ENCODE measurements around the gene PADI2.

Gene PADI2

DNA sequence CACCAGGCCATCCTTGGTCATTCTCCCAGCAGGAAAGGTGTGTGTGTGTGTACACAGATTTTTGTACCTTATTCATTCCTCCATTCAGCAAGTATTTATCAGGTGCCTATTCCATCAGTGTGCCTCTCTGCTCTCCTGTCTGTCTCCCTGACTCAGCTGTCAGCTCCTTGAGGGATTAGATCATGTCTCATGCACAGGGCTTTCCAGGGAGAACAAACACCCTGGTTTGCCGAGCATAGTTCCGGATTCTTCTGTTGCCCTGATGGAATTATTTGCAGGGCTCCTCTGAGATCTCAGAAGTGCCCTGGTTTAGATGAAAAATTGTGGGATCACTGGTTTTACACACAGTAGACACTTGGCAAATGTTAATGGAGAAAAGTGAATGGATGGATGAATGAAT is 57.4 kb downstream of the PADI2 start:
- Histone ChIP-seq H3K4me1 (ENCODE audit: control extremely low read depth in 1 of 4, control insufficient read depth in 4 of 4, insufficient read depth in 4 of 4, low read length in 3 of 4) (peaks cover 0 to 28% (median 2%) of the 10 kb centered on the region in 4 experiments), H3K27ac (ENCODE audit: insufficient read depth in 1 of 2, low read depth in 1 of 2, low read length in 2 of 2, poor library complexity in 1 of 2, severe bottlenecking in 2 of 2) (no peak overlapping the region), H3K36me3 (ENCODE audit: control insufficient read depth in 4 of 4, insufficient read depth in 4 of 4, low read length in 3 of 4) (no peaks in the 10 kb centered on the region), H3K9me3 (ENCODE audit: control extremely low read depth in 1 of 5, control insufficient read depth in 4 of 5, insufficient read depth in 2 of 5, low read depth in 1 of 5, low read length in 4 of 5) (peaks cover 0 to 6% (median 5%) of the 10 kb centered on the region in 5 experiments), H3K27me3 (replicated peaks in 2 of 5; ENCODE audit: control insufficient read depth in 4 of 5, insufficient read depth in 5 of 5, low read length in 4 of 5) (no peaks in the 10 kb centered on the region), H3K4me3 (ENCODE audit: control insufficient read depth in 1 of 7, extremely low read depth in 1 of 7, insufficient read depth in 4 of 7, low read depth in 2 of 7, low read length in 6 of 7) (no peak overlapping the region)
- 100% methylated on average over 2 of the region's 2 CpGs for WGBS (ENCODE audit: insufficient coverage)
- ChIA-PET CTCF (interaction anchor here (0.9 to 4.2 kb wide), 9 partner anchors 13 to 309 kb away, joined by 3 to 21 read pairs (median 6); no protein-coding TSS in a partner anchor), POLR2A (no interaction called here)
- no peak for DNase-seq

- Histone ChIP-seq H3K9me3 (ENCODE audit: control extremely low read depth in 1 of 5, control insufficient read depth in 4 of 5, insufficient read depth in 2 of 5, low read depth in 1 of 5, low read length in 4 of 5) (peaks cover 0 to 6% (median 5%) of the 10 kb centered on the region in 5 experiments), H3K27ac (ENCODE audit: insufficient read depth in 1 of 2, low read depth in 1 of 2, low read length in 2 of 2, poor library complexity in 1 of 2, severe bottlenecking in 2 of 2) (no peak overlapping the region), H3K4me3 (ENCODE audit: control insufficient read depth in 1 of 7, extremely low read depth in 1 of 7, insufficient read depth in 4 of 7, low read depth in 2 of 7, low read length in 6 of 7) (no peak overlapping the region), H3K4me1 (ENCODE audit: control extremely low read depth in 1 of 4, control insufficient read depth in 4 of 4, insufficient read depth in 4 of 4, low read length in 3 of 4) (peaks cover 0 to 26% (median 2%) of the 10 kb centered on the region in 4 experiments), H3K27me3 (replicated peaks in 2 of 5; ENCODE audit: control insufficient read depth in 4 of 5, insufficient read depth in 5 of 5, low read length in 4 of 5) (no peaks in the 10 kb centered on the region), H3K36me3 (ENCODE audit: control insufficient read depth in 4 of 4, insufficient read depth in 4 of 4, low read length in 3 of 4) (no peaks in the 10 kb centered on the region)
- WGBS (ENCODE audit: insufficient coverage), result 45% methylated on average over 2 of the region's 3 CpGs
- CTCF ChIA-PET, result interaction anchor here (0.9 to 4.2 kb wide), 9 partner anchors 11 to 309 kb away, joined by 3 to 21 read pairs (median 6); no protein-coding TSS in a partner anchor
- DNase-seq, result no peak
- POLR2A ChIA-PET, result no interaction called here
Observed at GRCh38 chr1:17061486-17061885, 57.8 kb downstream of the PADI2 start.

DNA sequence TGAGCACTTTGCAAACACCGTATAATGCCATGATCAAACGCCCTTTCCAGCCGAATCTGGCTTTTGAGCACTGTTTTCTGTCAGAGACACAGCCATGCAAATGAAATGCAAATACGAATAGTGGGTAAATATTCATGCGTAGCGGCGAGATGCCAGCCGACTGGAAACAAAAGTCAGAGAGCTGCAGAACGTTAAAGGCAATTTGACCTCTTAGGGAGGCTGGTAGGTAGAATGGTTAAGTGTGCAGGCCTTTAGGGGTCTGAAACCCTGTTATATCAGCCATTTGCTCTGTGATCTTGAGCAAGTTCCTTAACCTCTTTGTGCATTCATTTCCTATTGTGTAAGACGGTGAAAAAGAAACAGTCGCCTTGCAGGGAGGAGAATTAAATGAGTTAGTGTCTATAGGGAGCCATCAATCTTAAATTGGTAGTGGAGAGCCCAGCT is 58.9 kb downstream of the PADI2 start:
- DNase-seq, result peak in 2 of 3 donors; percentile 24 to 27
- H3K4me3 ChIP-seq (ENCODE audit: control insufficient read depth in 1 of 7, extremely low read depth in 1 of 7, insufficient read depth in 4 of 7, low read depth in 2 of 7, low read length in 6 of 7), result no peak overlapping the region
- H3K27ac ChIP-seq (ENCODE audit: insufficient read depth in 1 of 2, low read depth in 1 of 2, low read length in 2 of 2, poor library complexity in 1 of 2, severe bottlenecking in 2 of 2), result no peak overlapping the region
- no peaks in the 10 kb centered on the region for H3K36me3 ChIP-seq (ENCODE audit: control insufficient read depth in 4 of 4, insufficient read depth in 4 of 4, low read length in 3 of 4)
- H3K27me3 ChIP-seq (replicated peaks in 2 of 5; ENCODE audit: control insufficient read depth in 4 of 5, insufficient read depth in 5 of 5, low read length in 4 of 5), result no peaks in the 10 kb centered on the region
- 93% methylated on average over 9 of the region's 11 CpGs for WGBS (ENCODE audit: insufficient coverage)
- peaks cover 0 to 20% (median 2%) of the 10 kb centered on the region in 4 experiments for H3K4me1 ChIP-seq (ENCODE audit: control extremely low read depth in 1 of 4, control insufficient read depth in 4 of 4, insufficient read depth in 4 of 4, low read length in 3 of 4)
- peaks cover 0 to 3% (median 2%) of the 10 kb centered on the region in 5 experiments for H3K9me3 ChIP-seq (ENCODE audit: control extremely low read depth in 1 of 5, control insufficient read depth in 4 of 5, insufficient read depth in 2 of 5, low read depth in 1 of 5, low read length in 4 of 5)
- CTCF ChIA-PET, result interaction anchor here (0.7 to 4.2 kb wide), 18 partner anchors 10 to 346 kb away, joined by 3 to 21 read pairs (median 4); partner anchors contain the start of gene PADI6
- POLR2A ChIA-PET, result no interaction called here

DNA sequence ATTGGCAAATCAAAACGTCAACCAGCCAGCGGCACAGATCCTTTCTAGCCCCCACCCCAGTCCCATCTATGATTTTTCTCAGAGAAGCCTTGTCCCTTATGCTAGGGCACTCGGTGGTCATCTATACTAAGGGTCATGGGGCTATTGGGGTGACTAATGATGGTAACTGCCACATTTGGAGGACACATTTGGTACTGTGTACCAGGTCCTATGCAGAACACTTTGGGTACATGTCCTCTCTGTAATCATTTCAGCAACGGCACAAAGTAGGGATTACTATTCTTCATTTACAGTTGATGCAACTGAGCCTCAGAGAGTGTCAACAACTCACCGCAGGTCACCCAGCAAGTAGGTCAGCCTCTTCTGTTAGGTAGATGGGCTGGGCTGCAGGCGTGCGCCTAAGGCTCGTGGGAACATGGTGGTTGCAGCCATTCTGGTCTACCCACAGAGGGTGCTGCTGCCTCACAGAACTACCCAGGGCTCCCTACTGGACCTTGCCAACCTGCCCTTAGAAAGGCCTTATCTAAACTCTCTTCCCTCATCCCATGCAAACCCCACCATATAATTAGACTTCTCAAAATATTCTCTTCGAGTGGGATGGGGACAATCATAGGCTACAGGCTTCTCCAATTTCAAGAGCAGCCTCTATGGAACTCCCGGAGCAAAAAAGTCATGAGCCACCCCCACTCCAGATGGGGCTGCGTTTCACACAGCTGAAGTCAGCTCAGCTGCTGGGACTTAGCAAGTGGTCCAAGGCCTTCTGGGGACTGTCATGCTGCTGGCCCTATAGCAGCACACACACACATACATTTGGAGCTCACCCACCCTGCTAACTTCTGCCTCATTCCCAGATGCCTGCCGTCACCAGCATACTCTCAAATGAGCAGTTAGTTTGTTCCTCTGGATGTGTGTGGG is 59.6 kb downstream of the PADI2 start:
- CTCF ChIA-PET, result interaction anchor here (0.7 to 4.2 kb wide), 17 partner anchors 12 to 312 kb away, joined by 3 to 21 read pairs (median 4); partner anchors contain the start of gene PADI6
- WGBS (ENCODE audit: insufficient coverage), result 53% methylated on average over 11 of the region's 12 CpGs
- H3K9me3 ChIP-seq (ENCODE audit: control extremely low read depth in 1 of 5, control insufficient read depth in 4 of 5, insufficient read depth in 2 of 5, low read depth in 1 of 5, low read length in 4 of 5), result no peaks in the 10 kb centered on the region
- no peaks in the 10 kb centered on the region for H3K27me3 ChIP-seq (replicated peaks in 2 of 5; ENCODE audit: control insufficient read depth in 4 of 5, insufficient read depth in 5 of 5, low read length in 4 of 5)
- peak; percentile 69 to 81 (median 71) for DNase-seq
- H3K4me1 ChIP-seq (ENCODE audit: control extremely low read depth in 1 of 4, control insufficient read depth in 4 of 4, insufficient read depth in 4 of 4, low read length in 3 of 4), result peaks cover 0 to 20% (median 2%) of the 10 kb centered on the region in 4 experiments
- no peak overlapping the region for H3K27ac ChIP-seq (ENCODE audit: insufficient read depth in 1 of 2, low read depth in 1 of 2, low read length in 2 of 2, poor library complexity in 1 of 2, severe bottlenecking in 2 of 2)
- no peak overlapping the region for H3K4me3 ChIP-seq (ENCODE audit: control insufficient read depth in 1 of 7, extremely low read depth in 1 of 7, insufficient read depth in 4 of 7, low read depth in 2 of 7, low read length in 6 of 7)
- H3K36me3 ChIP-seq (ENCODE audit: control insufficient read depth in 4 of 4, insufficient read depth in 4 of 4, low read length in 3 of 4), result no peaks in the 10 kb centered on the region
- POLR2A ChIA-PET, result no interaction called here

GRCh38 chr1:17056551-17056950 is 62.7 kb downstream of the PADI2 start:
- POLR2A ChIA-PET, result no interaction called here
- no peaks in the 10 kb centered on the region for H3K27me3 ChIP-seq (replicated peaks in 2 of 5; ENCODE audit: control insufficient read depth in 4 of 5, insufficient read depth in 5 of 5, low read length in 4 of 5)
- CTCF ChIA-PET, result interaction anchor here (1.3 to 1.8 kb wide), 2 partner anchors 13 to 181 kb away, joined by 4 to 6 read pairs; no protein-coding TSS in a partner anchor
- DNase-seq, result no peak
- H3K27ac ChIP-seq (ENCODE audit: insufficient read depth in 1 of 2, low read depth in 1 of 2, low read length in 2 of 2, poor library complexity in 1 of 2, severe bottlenecking in 2 of 2), result no peak overlapping the region
- peaks cover 0 to 1% (median 0%) of the 10 kb centered on the region in 4 experiments for H3K36me3 ChIP-seq (ENCODE audit: control insufficient read depth in 4 of 4, insufficient read depth in 4 of 4, low read length in 3 of 4)
- WGBS (ENCODE audit: insufficient coverage), result 97% methylated on average over 4 of the region's 4 CpGs
- no peak overlapping the region for H3K4me3 ChIP-seq (ENCODE audit: control insufficient read depth in 1 of 7, extremely low read depth in 1 of 7, insufficient read depth in 4 of 7, low read depth in 2 of 7, low read length in 6 of 7)
- H3K9me3 ChIP-seq (ENCODE audit: control extremely low read depth in 1 of 5, control insufficient read depth in 4 of 5, insufficient read depth in 2 of 5, low read depth in 1 of 5, low read length in 4 of 5), result no peaks in the 10 kb centered on the region
- H3K4me1 ChIP-seq (ENCODE audit: control extremely low read depth in 1 of 4, control insufficient read depth in 4 of 4, insufficient read depth in 4 of 4, low read length in 3 of 4), result peaks cover 7 to 29% (median 15%) of the 10 kb centered on the region in 4 experiments

DNA sequence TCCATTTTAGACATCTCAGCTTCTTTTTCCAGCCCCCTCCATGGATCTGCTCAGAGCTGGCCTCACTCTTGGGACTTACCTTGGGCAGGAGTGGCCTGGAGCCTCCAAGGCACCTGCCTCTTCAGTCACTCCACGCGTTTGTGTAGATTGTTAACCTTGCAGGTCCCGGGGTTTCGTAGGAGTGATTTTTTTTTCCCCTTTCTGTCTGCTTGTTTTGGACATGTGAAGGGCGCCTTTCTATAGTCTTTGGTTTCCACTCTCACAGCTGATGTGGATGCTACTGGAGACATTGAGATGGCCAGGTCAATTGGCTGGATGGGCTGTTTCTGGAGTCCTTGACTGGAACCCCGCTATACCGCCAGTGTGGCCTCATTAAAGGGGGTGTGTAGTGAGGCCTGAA is 63.5 kb downstream of the PADI2 start:
- H3K4me1 ChIP-seq (ENCODE audit: control extremely low read depth in 1 of 4, control insufficient read depth in 4 of 4, insufficient read depth in 4 of 4, low read length in 3 of 4), result peaks cover 7 to 23% (median 15%) of the 10 kb centered on the region in 4 experiments
- POLR2A ChIA-PET, result no interaction called here
- no peak overlapping the region for H3K4me3 ChIP-seq (ENCODE audit: control insufficient read depth in 1 of 7, extremely low read depth in 1 of 7, insufficient read depth in 4 of 7, low read depth in 2 of 7, low read length in 6 of 7)
- H3K9me3 ChIP-seq (ENCODE audit: control extremely low read depth in 1 of 5, control insufficient read depth in 4 of 5, insufficient read depth in 2 of 5, low read depth in 1 of 5, low read length in 4 of 5), result no peaks in the 10 kb centered on the region
- H3K27ac ChIP-seq (ENCODE audit: insufficient read depth in 1 of 2, low read depth in 1 of 2, low read length in 2 of 2, poor library complexity in 1 of 2, severe bottlenecking in 2 of 2), result no peak overlapping the region
- WGBS (ENCODE audit: insufficient coverage), result 94% methylated on average over 6 of the region's 7 CpGs
- peaks cover 0 to 9% (median 1%) of the 10 kb centered on the region in 4 experiments for H3K36me3 ChIP-seq (ENCODE audit: control insufficient read depth in 4 of 4, insufficient read depth in 4 of 4, low read length in 3 of 4)
- CTCF ChIA-PET, result interaction anchor here (1.0 to 1.4 kb wide), 3 partner anchors 66 to 351 kb away, joined by 3 to 5 read pairs (median 4); no protein-coding TSS in a partner anchor
- H3K27me3 ChIP-seq (replicated peaks in 2 of 5; ENCODE audit: control insufficient read depth in 4 of 5, insufficient read depth in 5 of 5, low read length in 4 of 5), result no peaks in the 10 kb centered on the region
- no peak for DNase-seq
